Breast epithelium (tissue), 4 donors: ENCODE measurements around the gene RADIL. TPM values are rescaled to one million over a fixed set of nuclear protein-coding genes. Genes with fewer than 3 reads are reported as not detected.
"Not testable (repeated sequence)": the region's sequence is repeated elsewhere in the genome, so short reads cannot be mapped to it uniquely, and the experiment has no call there.

ENCODE experiments used
- DNase-seq, 2 donors: peaks; one replicate each; pipeline ENCODE4 v3.0.0-alpha.2; 2019; ENCODE audit warnings: low spot score in 2 of 2
- H3K27ac ChIP-seq, 2 donors: fragments of 200-600 bp; sonication (generic) in 1 of 2; one replicate each; pipeline ENCODE4 v1.5.1; 2016 to 2019; ENCODE audit warnings: mild to moderate bottlenecking in 1 of 2
- H3K27me3 ChIP-seq, 2 donors: fragments of 200-600 bp; sonication (generic) in 1 of 2; one replicate each; pipeline versions ENCODE4 v1.5.1 to v1.6.0; 2017 to 2019; ENCODE audit warnings: control low read depth in 1 of 2, mild to moderate bottlenecking in 1 of 2
- H3K36me3 ChIP-seq: fragments of 200-600 bp; one replicate; pipeline ENCODE4 v1.5.1; 2019
- H3K4me1 ChIP-seq, 2 donors: fragments of 200-600 bp; sonication (generic); one replicate each; pipeline ENCODE4 v1.5.1; 2016 to 2019; ENCODE audit warnings: control low read depth in 1 of 2
- H3K4me3 ChIP-seq, 3 donors: fragments of 200-600 bp; sonication (generic); 1 replicate in 2 of 3; 2 replicates in 1 of 3; pipeline ENCODE4 v1.5.1; 2016 to 2019; ENCODE audit warnings: mild to moderate bottlenecking in 3 of 3, moderate library complexity in 2 of 3
- H3K9me3 ChIP-seq, 2 donors: fragments of 200-600 bp; sonication (generic) in 1 of 2; one replicate each; pipeline ENCODE4 v1.5.1; 2016 to 2019; ENCODE audit warnings: control low read depth in 1 of 2
- POLR2A ChIP-seq: fragments of 450-650 bp; IDR thresholded peaks from one replicate; pipeline ENCODE4 v1.6.1; 2016; ENCODE audit warnings: antibody characterized with exemption, mild to moderate bottlenecking, moderate library complexity
- POLR2AphosphoS5 ChIP-seq, 3 donors: sonication (generic); formaldehyde crosslinking; IDR thresholded peaks; one replicate each; pipeline ENCODE4 v1.6.1; 2017; ENCODE audit warnings: antibody characterized with exemption in 3 of 3
- intact Hi-C: fragments of 100-400 bp; cut with DNase I; formaldehyde crosslinking; loops from one replicate; pipeline ENCODE4 v1.15.1; 2023; ENCODE audit warnings: low total_unique reads
- total RNA-seq, 3 donors: library from RNA; depleted of rRNA; stranded (reverse); fragments of >200 nt; gene quantifications; one replicate each; pipeline ENCODE4 v1.1.0, GENCODE V29; 2016
- TF ChIP-seq, protein P1 (sequence below), 3 donors: fragments of 450-650 bp; IDR thresholded peaks; one replicate each; pipeline ENCODE4 v1.5.1; 2016 to 2017; ENCODE audit warnings: antibody characterized with exemption in 3 of 3, mild to moderate bottlenecking in 3 of 3, moderate library complexity in 3 of 3

RADIL gene
- total RNA-seq, 3 donors from 2014 or later = 4.4 to 8.5 (median 5.9) TPM

DNA sequence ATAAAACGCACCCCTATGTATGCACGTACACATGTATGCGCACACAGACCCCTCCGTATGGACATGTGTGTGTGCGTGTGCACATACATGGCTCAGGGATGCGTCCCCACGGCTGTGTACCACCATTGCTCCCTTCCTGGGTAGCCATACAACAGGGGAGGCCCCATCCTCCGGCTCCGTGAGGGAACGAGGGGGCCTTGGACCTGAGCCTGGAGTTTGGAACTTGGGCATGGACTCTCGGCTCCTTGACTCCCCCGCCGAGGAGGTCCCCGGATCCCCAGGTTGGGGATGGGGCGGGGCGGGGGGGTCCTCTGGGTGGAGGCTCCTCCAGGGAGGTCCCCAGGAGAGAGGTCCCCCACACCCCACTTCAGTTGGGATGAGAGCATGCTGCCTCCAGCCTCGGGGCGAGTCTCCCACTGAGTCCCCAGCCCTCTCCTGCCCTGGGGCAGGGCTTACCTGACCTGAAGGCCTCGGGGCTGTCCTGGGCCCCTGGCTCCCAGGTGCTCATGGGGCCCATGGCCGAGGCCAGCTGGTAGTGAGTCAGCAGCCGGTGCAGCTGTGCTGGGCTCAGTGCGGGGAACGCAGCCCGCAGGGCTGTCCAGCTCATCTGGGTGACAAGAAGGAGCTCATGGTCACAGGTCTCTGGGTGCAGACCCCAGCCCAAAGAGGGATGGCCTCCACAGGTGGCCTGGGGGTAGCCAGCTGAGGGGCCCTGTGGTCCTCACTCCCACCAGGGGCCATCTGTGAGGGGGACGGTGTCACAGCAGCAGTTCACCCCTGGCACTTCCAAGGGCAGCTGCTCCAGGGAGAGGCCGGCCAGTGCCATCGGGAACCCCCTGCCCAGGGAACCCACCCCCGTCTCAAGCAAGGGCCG lies 78.2 kb downstream of the RADIL start:
- H3K9me3 ChIP-seq = no peaks in the 10 kb centered on the region
- H3K36me3 ChIP-seq = no peaks in the 10 kb centered on the region
- H3K27ac ChIP-seq = no peak overlapping the region
- intact Hi-C loops = no loop called here
- DNase-seq = no peak
- H3K4me3 ChIP-seq = no peak overlapping the region
- no peak for TF ChIP-seq POLR2A
- TF ChIP-seq POLR2AphosphoS5 (IDR thresholded peaks at IDR 0.05) = no peak
- TF ChIP-seq, protein P1, sequence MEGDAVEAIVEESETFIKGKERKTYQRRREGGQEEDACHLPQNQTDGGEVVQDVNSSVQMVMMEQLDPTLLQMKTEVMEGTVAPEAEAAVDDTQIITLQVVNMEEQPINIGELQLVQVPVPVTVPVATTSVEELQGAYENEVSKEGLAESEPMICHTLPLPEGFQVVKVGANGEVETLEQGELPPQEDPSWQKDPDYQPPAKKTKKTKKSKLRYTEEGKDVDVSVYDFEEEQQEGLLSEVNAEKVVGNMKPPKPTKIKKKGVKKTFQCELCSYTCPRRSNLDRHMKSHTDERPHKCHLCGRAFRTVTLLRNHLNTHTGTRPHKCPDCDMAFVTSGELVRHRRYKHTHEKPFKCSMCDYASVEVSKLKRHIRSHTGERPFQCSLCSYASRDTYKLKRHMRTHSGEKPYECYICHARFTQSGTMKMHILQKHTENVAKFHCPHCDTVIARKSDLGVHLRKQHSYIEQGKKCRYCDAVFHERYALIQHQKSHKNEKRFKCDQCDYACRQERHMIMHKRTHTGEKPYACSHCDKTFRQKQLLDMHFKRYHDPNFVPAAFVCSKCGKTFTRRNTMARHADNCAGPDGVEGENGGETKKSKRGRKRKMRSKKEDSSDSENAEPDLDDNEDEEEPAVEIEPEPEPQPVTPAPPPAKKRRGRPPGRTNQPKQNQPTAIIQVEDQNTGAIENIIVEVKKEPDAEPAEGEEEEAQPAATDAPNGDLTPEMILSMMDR (IDR thresholded peaks at IDR 0.05) = no peak
- no peaks in the 10 kb centered on the region for H3K27me3 ChIP-seq
- H3K4me1 ChIP-seq = no peaks in the 10 kb centered on the region

DNA sequence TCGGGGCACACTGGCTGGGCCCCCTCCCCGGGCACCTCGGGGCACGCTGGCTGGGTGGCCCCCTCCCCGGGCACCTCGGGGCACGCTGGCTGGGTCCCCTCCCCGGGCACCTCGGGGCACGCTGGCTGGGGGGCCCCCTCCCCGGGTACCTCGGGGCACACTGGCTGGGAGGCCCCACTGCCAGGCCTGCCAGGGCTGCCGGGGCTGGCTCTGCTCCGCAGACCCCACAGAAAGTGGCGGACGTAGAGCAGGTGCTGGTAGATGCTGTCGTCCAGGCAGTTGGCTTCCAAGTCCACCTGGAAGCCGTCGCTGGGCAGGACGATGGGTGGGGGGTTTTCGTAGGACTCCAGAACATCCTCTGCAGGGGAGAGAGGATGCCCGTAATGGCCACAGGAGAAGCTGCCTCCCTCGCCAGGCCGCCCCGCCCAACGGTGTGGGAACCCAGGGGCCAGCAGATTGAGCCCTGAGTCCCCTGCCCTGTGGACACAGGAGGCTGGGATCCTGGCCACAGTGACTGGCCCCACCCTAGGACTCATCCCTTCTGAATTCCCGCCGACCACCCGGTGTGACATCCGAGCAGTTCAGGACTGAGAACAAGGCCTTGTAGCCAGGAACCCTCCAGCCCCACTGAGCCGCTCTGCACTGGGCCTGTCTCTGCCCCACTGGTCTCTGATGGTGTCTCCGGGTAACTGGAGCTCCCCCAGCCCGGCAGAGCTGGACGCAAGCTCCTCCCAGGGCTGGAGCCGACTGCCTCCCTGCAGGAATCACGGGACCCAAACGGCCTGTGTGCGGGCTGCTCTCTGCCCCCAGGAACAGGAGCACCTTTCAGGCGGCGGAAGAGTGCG lies 79.9 kb downstream of the RADIL start:
- H3K27ac ChIP-seq = no peak overlapping the region
- no peaks in the 10 kb centered on the region for H3K36me3 ChIP-seq
- H3K4me3 ChIP-seq = no peak overlapping the region
- H3K27me3 ChIP-seq = no peaks in the 10 kb centered on the region
- intact Hi-C loops = no loop called here
- no peak for DNase-seq
- H3K9me3 ChIP-seq = no peaks in the 10 kb centered on the region
- no peaks in the 10 kb centered on the region for H3K4me1 ChIP-seq
- TF ChIP-seq POLR2A = no peak
- TF ChIP-seq, protein P1 (IDR thresholded peaks at IDR 0.05) = no peak
- no peak for TF ChIP-seq POLR2AphosphoS5 (IDR thresholded peaks at IDR 0.05)

DNA sequence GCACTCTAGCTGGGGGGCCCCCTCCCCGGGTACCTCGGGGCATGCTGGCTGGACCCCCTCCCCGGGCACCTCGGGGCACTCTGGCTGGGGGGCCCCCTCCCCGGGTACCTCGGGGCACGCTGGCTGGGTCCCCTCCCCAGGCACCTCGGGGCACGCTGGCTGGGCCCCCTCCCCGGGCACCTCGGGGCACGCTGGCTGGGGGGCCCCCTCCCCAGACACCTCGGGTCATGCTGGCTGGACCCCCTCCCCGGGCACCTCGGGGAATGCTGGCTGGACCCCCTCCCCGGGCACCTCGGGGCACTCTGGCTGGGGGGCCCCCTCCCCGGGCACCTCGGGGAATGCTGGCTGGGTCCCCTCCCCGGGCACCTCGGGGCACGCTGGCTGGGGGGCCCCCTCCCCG lies 80.9 kb downstream of the RADIL start:
- H3K9me3 ChIP-seq, H3K36me3 ChIP-seq, H3K4me1 ChIP-seq, H3K27ac ChIP-seq, H3K27me3 ChIP-seq, DNase-seq, H3K4me3 ChIP-seq, intact Hi-C loops: not testable (repeated sequence)

DNA sequence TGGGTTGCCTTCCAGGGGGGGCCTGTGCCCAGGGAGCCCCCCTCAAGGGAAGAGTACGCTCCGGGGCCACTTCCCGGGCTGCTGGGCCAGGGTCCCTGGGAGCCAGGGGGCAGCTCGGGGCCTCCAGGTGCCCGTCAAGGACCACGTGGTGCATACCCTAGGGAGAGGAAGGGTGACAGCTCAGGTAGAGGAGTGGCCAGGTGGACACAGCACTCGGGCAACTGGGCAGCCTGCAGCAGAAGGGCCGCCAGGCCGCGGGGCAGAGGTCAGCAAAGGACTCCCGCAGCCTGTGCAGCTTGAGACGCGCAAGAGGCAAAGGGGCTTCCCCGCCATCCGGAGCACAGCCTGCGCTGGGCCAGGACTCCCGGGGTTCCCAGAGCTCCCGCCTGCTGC lies 81.7 kb downstream of the RADIL start:
- H3K4me3 ChIP-seq = no peak overlapping the region
- H3K27ac ChIP-seq = no peak overlapping the region
- intact Hi-C loops = no loop called here
- no peaks in the 10 kb centered on the region for H3K36me3 ChIP-seq
- H3K27me3 ChIP-seq = no peaks in the 10 kb centered on the region
- TF ChIP-seq POLR2A (no peak), POLR2AphosphoS5 (IDR thresholded peaks at IDR 0.05) (no peak)
- TF ChIP-seq, protein P1 (IDR thresholded peaks at IDR 0.05) = no peak
- H3K9me3 ChIP-seq = no peaks in the 10 kb centered on the region
- H3K4me1 ChIP-seq = no peaks in the 10 kb centered on the region
- no peak for DNase-seq

DNA sequence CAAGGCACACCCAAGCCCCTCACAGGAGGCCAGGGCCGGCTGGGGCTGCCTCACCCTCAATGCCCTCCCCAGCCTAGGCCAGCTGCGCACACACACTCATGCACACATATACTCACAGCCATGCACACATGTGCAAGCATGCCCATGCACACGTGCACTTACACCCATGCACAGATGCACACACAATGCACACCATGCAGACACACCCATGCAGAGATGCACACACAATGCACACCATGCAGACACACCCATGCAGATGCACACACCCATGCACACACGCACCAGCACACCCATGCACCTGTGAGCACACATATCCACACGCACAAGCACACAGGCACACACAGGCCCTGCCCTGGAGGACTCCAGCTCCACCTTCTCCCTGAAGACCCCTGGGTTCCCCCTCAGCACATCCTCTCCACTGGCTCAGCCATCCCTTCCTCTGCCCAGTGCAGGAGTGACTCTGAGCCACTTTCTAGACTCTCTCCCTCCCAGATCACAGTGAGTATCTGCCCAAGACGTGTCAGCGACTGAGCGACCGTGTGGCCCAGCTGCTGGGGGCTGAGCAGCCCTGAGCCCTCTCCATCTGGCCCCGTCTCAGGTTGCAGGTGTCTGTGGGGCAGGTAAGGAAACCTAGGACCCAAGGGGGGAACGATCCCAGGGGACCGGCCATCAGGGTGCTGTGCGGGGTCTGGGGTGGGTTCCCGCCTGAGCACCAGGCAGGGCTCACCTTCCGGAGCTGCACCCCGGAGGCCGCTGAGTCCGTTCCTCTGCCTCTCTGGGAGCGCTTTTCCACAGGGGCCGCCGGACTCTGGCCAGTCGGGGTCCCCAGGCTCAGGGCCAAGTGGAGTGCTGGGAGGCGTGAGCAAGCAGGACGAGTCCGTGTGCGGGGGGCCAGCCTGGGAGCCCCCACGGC lies 82.3 kb downstream of the RADIL start:
- no peak for TF ChIP-seq POLR2A
- no peak for TF ChIP-seq POLR2AphosphoS5 (IDR thresholded peaks at IDR 0.05)
- TF ChIP-seq, protein P1 (IDR thresholded peaks at IDR 0.05) = no peak
- intact Hi-C loops = no loop called here
- Histone ChIP-seq H3K36me3 (no peaks in the 10 kb centered on the region), H3K9me3 (no peaks in the 10 kb centered on the region), H3K27ac (no peak overlapping the region), H3K4me1 (no peaks in the 10 kb centered on the region), H3K4me3 (no peak overlapping the region), H3K27me3 (no peaks in the 10 kb centered on the region)
- DNase-seq = no peak
